Anterior cingulate cortex (tissue), 58 donors: ENCODE measurements around the gene ENO2.

ENCODE experiments used
- DNase-seq, 58 donors: peaks; one replicate each; lab custom pipeline; 2025; lab: John Stamatoyannopoulos, UW

Gene ENO2

DNA sequence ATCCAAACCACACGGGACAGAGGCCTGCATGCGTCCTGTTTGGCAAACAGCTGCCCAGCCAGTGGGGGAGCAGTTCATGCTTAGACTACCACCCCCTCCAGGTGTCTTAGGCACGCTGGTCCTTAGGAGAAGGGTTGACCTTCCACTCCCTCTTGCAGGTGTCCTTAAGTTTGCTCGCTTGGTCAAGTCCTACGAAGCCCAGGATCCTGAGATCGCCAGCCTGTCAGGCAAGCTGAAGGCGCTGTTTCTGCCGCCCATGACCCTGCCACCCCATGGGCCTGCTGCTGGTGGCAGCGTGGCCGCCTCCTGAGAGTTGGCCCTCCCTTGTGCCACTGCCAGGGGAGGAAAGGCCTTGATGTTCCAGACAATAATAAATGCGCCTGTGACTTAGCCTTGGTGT is 31.2 kb downstream of the ENO2 start:
- DNase-seq = no peak

DNA sequence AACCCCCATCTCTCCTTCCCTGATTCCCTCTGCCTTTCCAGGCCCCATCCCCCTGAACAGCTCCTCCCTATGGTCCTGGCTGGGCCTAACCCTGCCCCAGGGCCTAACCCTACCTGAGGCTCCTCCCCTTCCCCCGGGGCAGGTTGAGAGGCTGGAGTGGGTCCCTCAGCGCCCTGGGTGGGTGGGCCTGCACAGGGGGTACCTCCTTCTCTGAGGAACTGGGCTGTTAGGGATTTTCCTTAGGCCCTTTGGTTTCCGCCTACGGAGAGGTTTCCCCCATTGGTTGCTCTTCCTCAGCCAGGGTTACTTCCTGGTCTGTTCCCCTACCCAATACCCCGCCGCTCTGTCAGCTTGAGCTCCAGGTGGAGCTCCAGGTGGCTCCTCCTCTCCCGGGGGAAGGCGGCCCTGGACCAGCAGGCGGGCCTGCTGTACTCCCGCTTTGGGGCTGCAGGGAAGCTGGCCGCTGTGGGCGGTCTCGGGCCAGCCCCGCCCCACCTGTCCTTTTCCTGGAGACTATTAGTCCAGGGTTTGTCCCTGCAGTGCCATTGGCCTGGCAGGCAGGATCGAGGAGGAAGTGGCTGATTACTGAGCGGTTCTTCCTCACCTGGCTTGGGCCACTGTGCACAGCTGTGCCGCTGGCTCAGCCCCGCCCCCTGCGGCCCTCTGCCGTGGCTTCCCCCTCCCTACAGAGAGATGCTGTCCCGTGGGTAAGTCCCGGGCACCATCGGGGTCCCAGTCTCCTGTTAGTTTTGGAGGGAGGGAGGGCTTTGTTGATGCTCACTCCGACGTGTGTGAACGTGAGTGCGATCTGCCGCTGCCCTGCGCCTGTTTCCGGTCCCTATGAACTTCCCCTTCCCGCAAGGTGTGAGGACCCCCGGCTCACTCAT is 31.9 kb downstream of the ENO2 start:
- no peak for DNase-seq

DNA sequence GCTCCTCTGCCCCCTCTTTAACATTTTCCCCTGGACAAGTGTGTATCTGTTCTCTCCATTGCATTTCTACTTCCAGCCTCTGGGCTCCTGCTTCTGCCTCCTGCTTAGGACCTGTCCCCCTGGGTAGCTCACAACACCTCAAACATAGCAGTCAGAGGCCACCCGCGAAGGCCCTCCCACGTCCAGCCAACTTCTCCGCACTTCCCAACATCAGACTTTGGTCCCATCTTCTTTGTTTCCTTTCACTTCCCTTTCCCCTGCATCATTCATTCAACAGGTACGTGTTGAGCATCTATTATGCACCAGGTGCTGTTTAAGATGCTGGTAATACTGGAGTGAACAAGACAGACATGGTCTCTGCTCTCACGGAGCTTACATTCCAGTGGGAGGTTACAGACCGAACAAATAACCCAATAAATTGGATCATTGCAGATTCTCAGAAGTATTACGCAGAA is 32.6 kb downstream of the ENO2 start:
- no peak for DNase-seq

DNA sequence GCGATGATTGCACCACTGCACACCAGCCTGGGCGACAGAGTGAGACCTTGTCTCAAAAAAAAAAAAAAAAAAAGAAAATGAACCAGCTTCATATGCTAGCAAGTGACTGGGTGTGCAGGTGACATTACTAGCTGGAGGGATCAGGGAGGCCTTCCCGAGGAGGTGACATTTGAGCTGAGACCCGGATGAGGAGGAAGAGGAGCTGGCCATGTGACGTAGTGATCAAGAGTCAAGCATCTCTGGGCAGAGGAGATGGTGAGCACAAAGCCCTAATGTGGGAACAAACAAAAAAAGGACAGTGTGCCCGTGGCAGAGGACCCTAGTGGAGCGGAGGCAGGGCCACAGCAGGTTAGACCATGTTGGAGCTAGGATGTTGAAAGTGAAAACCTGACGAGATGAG is 33.2 kb downstream of the ENO2 start:
- DNase-seq = no peak

DNA sequence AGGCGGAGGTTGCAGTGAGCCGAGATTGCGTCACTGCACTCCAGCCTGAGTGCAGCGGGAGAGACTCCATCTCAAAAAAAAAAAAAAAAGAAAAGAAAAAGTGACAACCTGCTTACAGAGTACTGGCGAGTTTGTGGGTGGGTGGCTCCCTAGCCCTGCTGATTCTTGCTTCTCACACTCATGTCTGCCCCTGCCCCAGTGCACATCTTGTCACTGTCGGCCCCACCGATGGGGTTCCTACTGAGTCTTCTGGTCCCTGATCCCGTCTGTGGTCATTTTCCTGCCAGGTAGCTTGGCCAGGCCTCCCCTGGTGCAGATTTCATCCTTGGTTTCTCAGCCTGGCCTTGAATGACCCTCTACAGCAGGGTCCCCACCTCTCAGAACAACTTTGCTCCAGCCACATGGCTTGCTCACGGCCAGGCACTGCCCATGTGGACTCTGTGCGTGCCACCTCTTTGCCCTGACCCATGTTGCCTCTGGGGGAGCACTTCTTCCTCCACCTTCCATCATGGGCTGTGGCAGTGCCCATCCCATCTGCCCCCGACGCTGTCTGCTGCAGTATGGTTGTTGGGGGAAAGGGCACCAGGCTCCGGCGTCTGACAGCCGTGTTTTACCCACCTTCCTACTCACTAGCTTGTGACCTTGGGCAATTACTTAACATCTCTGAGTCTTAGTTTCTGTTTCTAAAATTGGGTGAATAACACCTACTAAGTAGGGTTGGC is 34.7 kb downstream of the ENO2 start:
- DNase-seq = no peak

DNA sequence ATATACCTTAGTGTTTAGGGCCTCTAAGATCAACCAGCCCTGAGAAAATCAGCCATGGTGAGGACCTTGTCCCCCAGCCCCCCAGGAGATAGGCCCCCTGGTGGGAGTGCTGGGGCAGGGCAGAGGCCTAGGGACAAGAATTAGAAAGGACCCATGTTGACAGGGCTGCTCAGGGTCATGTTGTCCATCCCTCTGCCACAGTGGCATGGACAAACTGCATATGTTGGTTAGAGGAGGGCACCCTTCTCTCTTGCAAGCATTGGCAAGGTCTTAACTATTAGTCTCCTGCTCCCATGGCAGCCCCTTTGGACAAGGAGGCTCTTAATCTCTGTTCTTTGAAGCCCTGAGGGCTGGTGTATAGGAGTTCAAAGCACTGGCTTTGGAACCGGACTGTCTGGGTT is 36.0 kb downstream of the ENO2 start:
- DNase-seq = no peak

DNA sequence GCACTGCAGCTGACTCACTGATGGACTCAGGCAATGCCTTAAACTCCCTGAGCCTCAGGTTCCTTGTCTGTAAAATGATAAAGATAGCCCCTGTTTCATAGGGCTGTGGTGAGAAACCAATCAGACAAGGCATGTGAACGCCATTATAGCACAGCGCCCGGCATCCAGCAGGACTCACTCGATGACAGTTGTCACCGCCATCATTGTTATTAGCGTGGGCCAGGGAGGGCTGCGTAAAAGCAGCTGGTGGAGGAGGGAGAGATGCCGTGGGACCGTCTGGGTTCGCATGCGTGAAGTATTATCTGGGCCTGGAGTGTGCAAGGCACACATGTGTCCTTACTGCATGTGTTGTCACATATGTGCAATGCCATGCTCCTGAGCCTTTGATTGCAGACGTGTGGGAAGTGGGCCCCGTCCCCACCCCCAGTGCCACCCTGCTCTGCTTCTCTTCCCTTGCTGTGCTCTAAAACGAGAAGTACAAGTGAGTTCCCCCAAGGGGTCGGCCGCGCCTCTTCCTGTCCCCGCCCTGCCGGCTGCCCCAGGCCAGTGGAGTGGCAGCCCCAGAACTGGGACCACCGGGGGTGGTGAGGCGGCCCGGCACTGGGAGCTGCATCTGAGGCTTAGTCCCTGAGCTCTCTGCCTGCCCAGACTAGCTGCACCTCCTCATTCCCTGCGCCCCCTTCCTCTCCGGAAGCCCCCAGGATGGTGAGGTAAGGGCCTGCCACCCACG is 36.6 kb downstream of the ENO2 start, which contains the start of gene PTPN6:
Gene PTPN6 (plus strand): TSS at position 546 of the 730 bp plus-strand sequence. CDS start 157 bp downstream, at position 703.
- DNase-seq = peak in 11 of 58 donors; percentile 19 to 35 (median 25)

DNA sequence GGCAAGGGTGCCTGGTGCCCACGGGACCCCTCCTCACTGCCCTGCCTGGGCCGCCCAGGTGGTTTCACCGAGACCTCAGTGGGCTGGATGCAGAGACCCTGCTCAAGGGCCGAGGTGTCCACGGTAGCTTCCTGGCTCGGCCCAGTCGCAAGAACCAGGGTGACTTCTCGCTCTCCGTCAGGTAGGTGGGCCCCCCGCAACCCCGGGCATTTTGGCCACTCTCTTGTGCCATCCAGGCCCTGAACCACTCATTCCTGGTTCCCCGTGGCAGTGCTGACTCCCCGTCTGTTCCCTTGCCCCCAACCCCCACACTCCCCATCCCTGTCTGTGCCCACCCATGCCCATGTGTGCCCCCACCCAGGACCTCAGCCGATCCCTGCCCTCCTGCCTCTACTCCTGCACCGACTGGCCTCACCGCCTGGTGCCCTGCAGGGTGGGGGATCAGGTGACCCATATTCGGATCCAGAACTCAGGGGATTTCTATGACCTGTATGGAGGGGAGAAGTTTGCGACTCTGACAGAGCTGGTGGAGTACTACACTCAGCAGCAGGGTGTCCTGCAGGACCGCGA is 37.3 kb downstream of the ENO2 start:
- DNase-seq = no peak

DNA sequence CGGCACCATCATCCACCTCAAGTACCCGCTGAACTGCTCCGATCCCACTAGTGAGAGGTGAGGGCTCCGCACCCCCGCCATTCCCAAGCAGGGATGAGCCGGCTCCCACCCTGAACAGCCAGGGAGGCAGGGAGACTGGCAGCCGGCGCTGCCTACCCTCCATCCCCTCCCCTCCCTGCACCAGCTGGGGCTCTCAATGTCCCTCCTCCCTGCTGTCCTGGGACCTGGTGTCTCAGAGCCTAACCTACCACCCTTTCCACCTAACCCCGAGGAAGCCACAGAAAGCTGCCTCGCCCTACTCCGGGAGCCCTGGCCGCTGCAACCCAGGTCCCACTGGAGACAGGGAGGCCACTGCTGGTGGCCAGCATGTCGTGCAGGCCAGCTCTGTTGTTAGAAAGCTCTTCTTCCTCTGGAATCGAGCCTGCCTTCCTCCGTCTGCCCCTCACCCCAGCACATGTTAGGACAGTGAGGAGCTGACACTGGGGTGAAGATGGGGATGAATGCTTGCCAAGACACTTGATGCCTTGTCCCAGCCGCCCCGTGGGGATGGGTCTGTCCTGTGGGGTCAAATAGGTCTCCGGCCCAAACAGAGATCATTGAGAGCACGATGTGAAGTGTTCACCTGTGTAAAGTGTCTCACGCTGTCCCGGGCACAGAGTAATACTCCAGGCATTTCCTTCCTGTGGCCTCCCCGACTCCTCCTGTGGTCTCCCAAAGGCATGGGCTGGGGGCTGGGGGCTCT is 37.9 kb downstream of the ENO2 start:
- DNase-seq = no peak

DNA sequence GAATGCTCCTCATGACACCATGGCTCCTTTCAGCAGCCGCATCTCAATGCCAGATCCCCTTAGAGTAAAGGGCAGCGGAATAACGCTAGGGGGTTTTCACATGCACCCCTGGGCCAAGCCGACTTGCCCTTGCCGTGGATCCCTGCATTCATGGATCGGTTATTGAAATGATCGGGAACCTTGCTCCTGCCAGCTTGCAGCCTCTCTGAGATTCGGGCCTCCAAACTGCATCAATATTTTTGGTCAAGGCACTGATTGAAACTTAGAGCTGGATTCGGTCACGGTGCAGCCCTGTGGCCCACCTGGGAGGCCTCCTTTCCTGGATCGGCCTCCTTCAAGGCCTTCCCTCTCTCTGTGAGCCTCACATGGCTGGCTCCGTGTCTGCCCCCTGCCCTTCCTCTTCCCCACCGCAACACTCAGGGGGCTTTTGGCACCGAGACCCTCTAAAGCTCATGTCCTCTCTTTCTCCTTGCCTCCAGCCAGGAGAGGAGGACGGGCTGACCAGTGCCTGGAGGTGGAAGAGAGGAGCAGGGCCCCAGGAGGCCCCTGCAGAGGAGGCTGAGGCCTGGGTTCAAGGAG is 38.6 kb downstream of the ENO2 start:
- DNase-seq = no peak

DNA sequence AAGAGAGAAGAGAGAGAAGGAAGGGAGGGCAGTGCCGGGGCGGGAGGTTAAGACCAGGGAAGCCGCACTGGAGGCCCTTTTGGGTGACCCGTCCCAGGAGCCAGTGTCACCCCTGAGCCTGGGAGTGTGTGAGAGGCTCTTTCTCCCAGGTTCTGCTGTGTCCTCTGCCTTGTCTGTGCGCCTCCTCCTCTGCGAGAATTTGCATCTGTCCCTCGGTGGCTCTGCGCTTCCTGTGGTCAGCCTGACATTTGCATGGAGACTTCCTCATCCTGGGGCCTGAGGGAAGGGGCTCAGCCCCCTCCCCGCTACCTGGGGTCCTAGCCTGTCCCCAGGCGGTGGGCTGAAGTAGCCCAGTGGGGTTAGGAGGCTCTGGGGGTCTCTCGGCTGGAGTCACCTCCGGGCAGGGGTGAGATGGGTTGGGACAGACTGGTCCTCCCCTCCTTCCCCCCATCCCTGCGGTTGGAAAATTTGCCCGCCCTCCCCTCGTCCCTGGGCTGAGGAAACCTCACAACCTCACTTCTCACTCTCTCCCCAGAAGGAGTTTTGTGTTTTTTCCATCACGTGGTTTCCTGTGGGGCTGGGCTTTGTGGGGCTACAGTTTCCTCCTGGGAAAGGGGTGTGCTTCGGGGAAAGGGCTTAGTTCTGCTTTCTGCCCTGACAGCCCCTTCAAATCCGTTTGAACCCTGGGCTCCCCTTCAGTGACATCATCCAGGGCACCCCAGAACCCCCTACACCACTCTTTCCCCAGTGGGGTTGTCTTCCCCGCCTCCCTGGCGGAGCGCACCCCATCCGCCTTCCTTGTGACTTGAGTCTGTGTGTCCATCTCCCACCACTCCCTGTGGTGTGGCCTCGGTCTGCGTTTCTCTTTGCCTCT is 39.3 kb downstream of the ENO2 start:
- DNase-seq = peak in 16 of 58 donors; percentile 26 to 64 (median 42)

DNA sequence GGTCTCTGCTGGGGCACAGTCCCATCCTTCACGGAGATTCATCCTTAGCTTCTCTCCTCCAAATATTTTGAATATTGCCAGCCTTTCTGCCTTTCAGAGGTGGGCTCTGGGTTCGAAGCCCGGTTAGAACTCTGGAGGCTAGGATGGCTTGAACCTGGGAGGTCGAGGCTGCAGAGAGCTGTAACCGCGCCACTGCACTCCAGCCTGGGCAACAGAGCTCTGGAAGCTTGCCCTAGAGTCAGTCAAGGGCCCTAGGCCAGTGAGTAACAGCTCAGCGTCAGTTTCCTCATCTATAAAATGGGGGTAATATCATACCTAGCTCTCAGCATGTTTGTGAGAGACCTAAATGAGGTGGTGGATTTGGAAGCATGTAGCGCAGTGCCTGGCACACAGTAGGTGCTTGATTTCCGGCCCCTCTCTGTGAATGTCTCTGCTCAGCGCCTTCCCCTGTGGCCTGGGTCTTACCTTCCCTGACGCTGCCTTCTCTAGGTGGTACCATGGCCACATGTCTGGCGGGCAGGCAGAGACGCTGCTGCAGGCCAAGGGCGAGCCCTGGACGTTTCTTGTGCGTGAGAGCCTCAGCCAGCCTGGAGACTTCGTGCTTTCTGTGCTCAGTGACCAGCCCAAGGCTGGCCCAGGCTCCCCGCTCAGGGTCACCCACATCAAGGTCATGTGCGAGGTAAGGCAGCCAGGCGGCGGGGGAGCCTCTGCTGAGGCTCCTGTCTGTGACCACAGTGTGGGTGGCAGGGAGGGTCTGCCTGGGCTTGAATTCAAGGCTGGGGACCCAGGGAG is 40.1 kb downstream of the ENO2 start:
- no peak for DNase-seq

DNA sequence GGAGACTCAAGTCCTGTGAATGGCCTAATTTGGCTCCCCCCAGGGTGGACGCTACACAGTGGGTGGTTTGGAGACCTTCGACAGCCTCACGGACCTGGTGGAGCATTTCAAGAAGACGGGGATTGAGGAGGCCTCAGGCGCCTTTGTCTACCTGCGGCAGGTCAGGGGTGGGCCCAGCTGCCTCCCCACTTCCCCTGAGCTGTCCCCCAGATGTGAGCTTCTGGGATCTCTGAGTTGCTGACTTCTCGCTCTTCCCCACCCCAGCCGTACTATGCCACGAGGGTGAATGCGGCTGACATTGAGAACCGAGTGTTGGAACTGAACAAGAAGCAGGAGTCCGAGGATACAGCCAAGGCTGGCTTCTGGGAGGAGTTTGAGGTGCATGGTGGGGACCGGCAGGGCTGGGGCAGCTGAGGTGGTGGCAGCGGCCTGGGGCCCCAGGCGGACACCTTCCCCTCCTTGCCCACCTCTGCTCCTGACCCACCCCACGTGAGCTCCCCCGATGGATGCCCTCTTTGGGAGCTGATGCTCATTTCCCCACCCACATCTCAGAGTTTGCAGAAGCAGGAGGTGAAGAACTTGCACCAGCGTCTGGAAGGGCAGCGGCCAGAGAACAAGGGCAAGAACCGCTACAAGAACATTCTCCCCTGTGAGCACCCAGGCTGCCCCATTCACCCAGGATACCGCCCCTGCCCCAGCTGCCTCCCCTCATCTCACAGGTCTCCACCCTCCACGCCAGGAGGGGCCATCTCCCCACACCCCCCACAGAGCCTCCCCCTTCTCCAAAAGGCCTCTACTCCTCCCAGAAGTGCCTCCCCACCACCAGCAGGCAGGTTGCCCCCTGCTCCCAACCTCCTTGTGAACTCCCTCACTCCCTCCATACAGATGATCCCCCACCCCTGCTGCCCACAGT is 41.0 kb downstream of the ENO2 start:
- DNase-seq = no peak

DNA sequence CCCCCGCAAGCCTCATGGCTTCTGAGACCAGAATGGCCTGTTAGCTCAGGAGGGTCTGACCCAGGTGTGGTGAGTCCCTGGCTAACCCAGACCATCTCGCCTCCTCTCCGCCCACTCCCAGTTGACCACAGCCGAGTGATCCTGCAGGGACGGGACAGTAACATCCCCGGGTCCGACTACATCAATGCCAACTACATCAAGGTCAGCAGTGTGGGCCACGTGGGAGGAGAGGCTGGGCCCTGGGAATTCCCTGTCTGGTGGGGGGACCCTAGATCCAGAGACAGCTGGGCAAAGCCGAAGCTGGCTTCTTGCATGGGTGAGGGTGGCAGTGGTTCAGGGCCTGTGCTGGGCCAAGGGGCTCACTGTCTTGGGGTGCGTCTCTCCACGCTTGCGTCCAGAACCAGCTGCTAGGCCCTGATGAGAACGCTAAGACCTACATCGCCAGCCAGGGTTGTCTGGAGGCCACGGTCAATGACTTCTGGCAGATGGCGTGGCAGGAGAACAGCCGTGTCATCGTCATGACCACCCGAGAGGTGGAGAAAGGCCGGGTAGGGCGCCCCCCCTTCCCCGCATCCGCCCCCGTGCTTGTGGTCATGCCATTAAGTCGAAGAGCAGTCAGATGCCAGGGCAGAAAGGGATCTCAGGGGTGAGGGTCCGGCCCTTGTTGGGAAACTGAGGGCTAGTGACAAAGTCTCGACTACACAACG is 41.8 kb downstream of the ENO2 start:
- no peak for DNase-seq

DNA sequence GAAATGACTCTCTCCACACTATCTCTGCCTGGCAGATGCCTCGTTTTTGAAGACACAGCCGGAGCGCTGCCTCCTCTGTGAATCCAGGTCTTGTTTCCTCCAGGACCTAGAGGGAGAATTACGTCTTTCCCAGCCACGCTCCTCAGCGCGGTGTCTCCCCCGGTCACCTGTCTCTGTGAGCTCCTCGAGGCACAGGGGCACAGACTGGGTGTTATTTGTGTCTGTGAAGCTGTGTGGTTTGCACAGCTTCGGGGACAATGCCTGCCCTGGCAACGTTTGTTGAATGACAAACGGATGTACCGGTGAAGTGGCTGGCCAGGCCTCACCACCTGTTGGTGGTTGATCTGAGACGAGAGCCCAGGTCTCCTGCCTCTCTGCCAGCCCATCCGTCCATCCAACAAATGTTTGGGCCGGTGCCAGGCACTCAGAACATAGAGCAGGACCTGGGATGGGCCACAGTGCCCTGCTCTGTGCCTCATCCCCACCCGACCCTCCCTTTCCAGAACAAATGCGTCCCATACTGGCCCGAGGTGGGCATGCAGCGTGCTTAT is 42.8 kb downstream of the ENO2 start:
- no peak for DNase-seq
